Left ventricle myocardium superior (tissue), 1 donor: ENCODE results near the gene SLC22A16. TPM values are rescaled to one million over a fixed set of nuclear protein-coding genes. Genes with fewer than 3 reads are reported as not detected.

Source experiments
- ATAC-seq: fragments of 200-7000 bp; cut with Tn5 transposase; one replicate; pipeline ENCODE4 v1.9.1; 2020; ENCODE audit warnings: mild to moderate bottlenecking, moderate library complexity
- DNase-seq: peaks from one replicate; pipeline ENCODE4 v3.0.0-alpha.2; 2020
- intact Hi-C: fragments of 100-400 bp; cut with micrococcal nuclease; formaldehyde crosslinking; loops from one replicate; pipeline ENCODE4 v1.11.0; 2022
- total RNA-seq: library from RNA; stranded (reverse); fragmentation: NEBNext Ultra II Directional; extraction: Animal tissue kit (Norgen Biotek cat#: 25700); gene quantifications from one replicate; pipeline ENCODE4 v1.2.1, GENCODE V29; 2021
- donor health status: DM: no; HTN: yes; CAD: no; lungs with severe emphysema.

SLC22A16 gene
- total RNA-seq, 1 donor from 2014 or later, result not detected

DNA sequence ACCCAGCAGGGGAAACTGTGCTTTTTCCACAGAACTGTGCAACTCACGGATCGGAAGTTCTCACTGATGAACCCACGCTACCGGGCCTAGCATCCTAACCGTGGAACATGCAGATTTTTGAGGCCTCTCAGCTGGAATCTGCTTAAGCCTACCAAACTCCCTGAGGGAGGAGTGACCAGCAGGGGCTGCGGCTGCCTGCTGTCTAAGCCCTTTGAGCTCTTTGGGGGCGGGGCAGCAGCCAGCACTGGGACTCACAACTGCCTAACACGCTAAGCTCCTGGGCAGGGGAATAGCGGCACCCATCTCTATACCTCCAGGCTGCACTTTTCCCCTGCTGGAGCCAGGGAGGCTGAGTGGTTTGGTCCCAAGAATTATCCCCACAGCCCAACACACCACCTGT lies 97.9 kb downstream of the SLC22A16 start:
- no peak for DNase-seq
- intact Hi-C loops, result no loop called here
- no peak for ATAC-seq

Other genes with a start within 250 kb of the SLC22A16 start
- gene METTL24, start 118.3 kb downstream of the SLC22A16 start, total RNA-seq, result 1.6 TPM
- gene DDO, start 61.0 kb downstream of the SLC22A16 start, total RNA-seq, result 31.5 TPM